Panc1 (cell line): Measurements from ENCODE around the gene SHISAL1. TPM values are rescaled to one million over a fixed set of nuclear protein-coding genes. Genes with fewer than 3 reads are reported as not detected.

Source experiments
- ATAC-seq: fragments of 200-7000 bp; cut with Tn5 transposase; 2 replicates; pipeline ENCODE4 v1.9.1; 2020; ENCODE audit warnings: mild to moderate bottlenecking, moderate library complexity
- BruUV-seq: library from RNA; stranded (reverse); fragments of 400-500 nt; replicated peaks from 2 replicates; lab custom pipeline; 2021; lab: Mats Ljungman, UMichigan
- CTCF ChIA-PET: fragments of 300-600 bp; sonication (Branson Sonifier 250); formaldehyde crosslinking; loops from one replicate; lab custom pipeline; 2022; ENCODE audit warnings: antibody characterized with exemption; lab: Charles Lee
- POLR2A ChIA-PET: fragments of 300-600 bp; sonication (Branson Sonifier 250); formaldehyde crosslinking; loops from one replicate; lab custom pipeline; 2022; ENCODE audit warnings: antibody characterized with exemption; lab: Charles Lee
- DNase-seq: peaks from one replicate; pipeline ENCODE4 v3.0.0-alpha.2; 2010; ENCODE audit warnings: low read depth, low spot score
- H3K27ac ChIP-seq: 2 replicates; pipeline ENCODE4 v1.5.1; 2011; ENCODE audit warnings: mild to moderate bottlenecking, low read length, inconsistent platforms
- H3K27me3 ChIP-seq: fragments of 200-500 bp; sonication (Bioruptor generic); 2 replicates; pipeline ENCODE4 v1.6.0; 2014; ENCODE audit warnings: low read length, inconsistent platforms; ENCODE audit not compliant: control insufficient read depth, insufficient read depth
- H3K36me3 ChIP-seq: fragments of 200-500 bp; sonication (Bioruptor generic); 2 replicates; pipeline ENCODE4 v1.5.1; 2014; ENCODE audit warnings: inconsistent platforms, mild to moderate bottlenecking, low read length, moderate library complexity; ENCODE audit not compliant: control insufficient read depth, insufficient read depth
- H3K4me1 ChIP-seq: 2 replicates; pipeline ENCODE4 v1.5.1; 2011; ENCODE audit warnings: inconsistent platforms, mild to moderate bottlenecking, low read length, moderate library complexity; ENCODE audit not compliant: control insufficient read depth, insufficient read depth
- H3K4me3 ChIP-seq, 2 experiments: 2 replicates each; pipeline ENCODE4 v1.5.1; 2011 to 2012; ENCODE audit warnings: low read depth in 2 of 2, low read length in 2 of 2, mild to moderate bottlenecking in 2 of 2, inconsistent platforms in 1 of 2, moderate library complexity in 1 of 2
- H3K9me3 ChIP-seq: fragments of 200-500 bp; sonication (Bioruptor generic); 2 replicates; pipeline ENCODE4 v1.5.1; 2014; ENCODE audit warnings: low read depth, mild to moderate bottlenecking, inconsistent platforms, low read length, moderate library complexity; ENCODE audit not compliant: control insufficient read depth, insufficient read depth
- POLR2AphosphoS5 ChIP-seq: IDR thresholded peaks from 2 replicates; pipeline ENCODE4 v1.6.1; 2012; ENCODE audit warnings: mild to moderate bottlenecking, low read depth, low read length, moderate library complexity
- REST ChIP-seq, 2 experiments: IDR thresholded peaks; 2 replicates each; pipeline ENCODE4 v1.6.1; 2011 to 2012; ENCODE audit warnings: low read depth in 2 of 2, control low read depth in 1 of 2, low read length in 1 of 2, mild to moderate bottlenecking in 1 of 2, moderate library complexity in 1 of 2; ENCODE audit not compliant: insufficient read depth in 1 of 2
- SIN3A ChIP-seq: IDR thresholded peaks from 2 replicates; pipeline ENCODE4 v1.6.1; 2012; ENCODE audit warnings: low read depth, mild to moderate bottlenecking, low read length, moderate library complexity, borderline replicate concordance; ENCODE audit not compliant: insufficient read depth
- TCF7L2 ChIP-seq: IDR thresholded peaks from 2 replicates; pipeline ENCODE4 v1.6.1; 2011; ENCODE audit warnings: mild to moderate bottlenecking, low read depth, low read length, inconsistent platforms
- in situ Hi-C: cut with HindIII; loops from 2 replicates; pipeline ENCODE4 v1.10.0; 2016; ENCODE audit warnings: low sequenced_read_pairs, low pct_unique_long_range_greater_than_20kb
- intact Hi-C: fragments of 100-400 bp; cut with micrococcal nuclease; formaldehyde crosslinking; loops from one replicate; pipeline ENCODE4 v1.10.0; 2022; ENCODE audit not compliant: unreplicated experiment
- total RNA-seq: library from RNA; stranded (reverse); gene quantifications from one replicate; pipeline ENCODE4 v1.2.1, GENCODE V29; 2021; ENCODE audit not compliant: unreplicated experiment
- TF ChIP-seq, protein P1 (sequence below): fragments of 450-650 bp; IDR thresholded peaks from 2 replicates; pipeline ENCODE4 v1.5.1; 2017; ENCODE audit warnings: mild to moderate bottlenecking

Gene SHISAL1
- total RNA-seq, 1 experiment from 2014 or later = 1.2 TPM

GRCh38 chr22:44215287-44215686 is 97.5 kb downstream of the SHISAL1 start:
- intact Hi-C loops (no loop called here), in situ Hi-C loops (no loop called here)

DNA sequence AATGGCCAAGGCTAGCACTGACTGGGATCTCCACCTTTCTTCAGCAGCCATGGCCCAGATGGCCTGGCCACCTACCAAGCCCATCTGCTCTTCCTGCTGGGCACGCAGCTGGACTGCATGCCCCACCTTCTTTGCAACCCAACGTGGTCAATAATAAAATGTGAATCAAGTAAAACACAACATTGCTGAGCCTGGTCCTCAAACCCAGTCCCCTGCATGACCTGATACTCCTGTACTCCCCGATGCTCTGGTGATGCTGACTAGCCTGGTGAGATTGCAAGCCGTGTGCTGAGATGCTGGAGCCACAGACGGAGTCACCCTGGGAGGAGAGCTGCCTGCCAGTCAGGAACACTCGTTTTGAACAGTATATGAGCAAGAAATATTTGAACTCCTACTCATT is 98.0 kb downstream of the SHISAL1 start:
- Histone ChIP-seq H3K36me3 (no peaks in the 10 kb centered on the region), H3K27me3 (no peaks in the 10 kb centered on the region), H3K4me1 (no peaks in the 10 kb centered on the region), H3K9me3 (no peaks in the 10 kb centered on the region), H3K27ac (no peak overlapping the region), H3K4me3 (no peak overlapping the region)
- TF ChIP-seq SIN3A = no peak
- no peak for TF ChIP-seq TCF7L2
- TF ChIP-seq REST (IDR thresholded peaks at IDR 0.05; ENCODE audit: insufficient read depth in 1 of 2, low read depth in 2 of 2, low read length in 1 of 2) = no peak
- DNase-seq (no peak), ATAC-seq (no peak)
- ChIA-PET POLR2A (no interaction called here), CTCF (no interaction called here)
- no TSS peak for BruUV-seq
- in situ Hi-C loops = no loop called here
- intact Hi-C loops = no loop called here

More at GRCh38 chr22:44215287-44215686, 97.5 kb downstream of the SHISAL1 start:
- Histone ChIP-seq H3K27me3 (no peaks in the 10 kb centered on the region), H3K4me3 (no peak overlapping the region), H3K27ac (no peak overlapping the region), H3K4me1 (no peaks in the 10 kb centered on the region), H3K9me3 (no peaks in the 10 kb centered on the region), H3K36me3 (no peaks in the 10 kb centered on the region)
- no peak for ATAC-seq
- ChIA-PET CTCF (interaction anchor here (0.6 kb wide), 1 partner anchor 7 kb away, joined by 4 read pairs; no protein-coding TSS in a partner anchor), POLR2A (no interaction called here)
- TF ChIP-seq REST (IDR thresholded peaks at IDR 0.05; ENCODE audit: insufficient read depth in 1 of 2, low read depth in 2 of 2, low read length in 1 of 2) (no peak), SIN3A (no peak), TCF7L2 (no peak), POLR2AphosphoS5 (no peak)
- TF ChIP-seq, protein P1, sequence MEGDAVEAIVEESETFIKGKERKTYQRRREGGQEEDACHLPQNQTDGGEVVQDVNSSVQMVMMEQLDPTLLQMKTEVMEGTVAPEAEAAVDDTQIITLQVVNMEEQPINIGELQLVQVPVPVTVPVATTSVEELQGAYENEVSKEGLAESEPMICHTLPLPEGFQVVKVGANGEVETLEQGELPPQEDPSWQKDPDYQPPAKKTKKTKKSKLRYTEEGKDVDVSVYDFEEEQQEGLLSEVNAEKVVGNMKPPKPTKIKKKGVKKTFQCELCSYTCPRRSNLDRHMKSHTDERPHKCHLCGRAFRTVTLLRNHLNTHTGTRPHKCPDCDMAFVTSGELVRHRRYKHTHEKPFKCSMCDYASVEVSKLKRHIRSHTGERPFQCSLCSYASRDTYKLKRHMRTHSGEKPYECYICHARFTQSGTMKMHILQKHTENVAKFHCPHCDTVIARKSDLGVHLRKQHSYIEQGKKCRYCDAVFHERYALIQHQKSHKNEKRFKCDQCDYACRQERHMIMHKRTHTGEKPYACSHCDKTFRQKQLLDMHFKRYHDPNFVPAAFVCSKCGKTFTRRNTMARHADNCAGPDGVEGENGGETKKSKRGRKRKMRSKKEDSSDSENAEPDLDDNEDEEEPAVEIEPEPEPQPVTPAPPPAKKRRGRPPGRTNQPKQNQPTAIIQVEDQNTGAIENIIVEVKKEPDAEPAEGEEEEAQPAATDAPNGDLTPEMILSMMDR = no peak
- no peak for DNase-seq
- BruUV-seq = no TSS peak
